ENCODE measurements around the gene CMYA5.

GRCh38 chr5:79720096-79720495 lies 30.5 kb downstream of the CMYA5 start:
- TF ChIP-seq, protein P1, sequence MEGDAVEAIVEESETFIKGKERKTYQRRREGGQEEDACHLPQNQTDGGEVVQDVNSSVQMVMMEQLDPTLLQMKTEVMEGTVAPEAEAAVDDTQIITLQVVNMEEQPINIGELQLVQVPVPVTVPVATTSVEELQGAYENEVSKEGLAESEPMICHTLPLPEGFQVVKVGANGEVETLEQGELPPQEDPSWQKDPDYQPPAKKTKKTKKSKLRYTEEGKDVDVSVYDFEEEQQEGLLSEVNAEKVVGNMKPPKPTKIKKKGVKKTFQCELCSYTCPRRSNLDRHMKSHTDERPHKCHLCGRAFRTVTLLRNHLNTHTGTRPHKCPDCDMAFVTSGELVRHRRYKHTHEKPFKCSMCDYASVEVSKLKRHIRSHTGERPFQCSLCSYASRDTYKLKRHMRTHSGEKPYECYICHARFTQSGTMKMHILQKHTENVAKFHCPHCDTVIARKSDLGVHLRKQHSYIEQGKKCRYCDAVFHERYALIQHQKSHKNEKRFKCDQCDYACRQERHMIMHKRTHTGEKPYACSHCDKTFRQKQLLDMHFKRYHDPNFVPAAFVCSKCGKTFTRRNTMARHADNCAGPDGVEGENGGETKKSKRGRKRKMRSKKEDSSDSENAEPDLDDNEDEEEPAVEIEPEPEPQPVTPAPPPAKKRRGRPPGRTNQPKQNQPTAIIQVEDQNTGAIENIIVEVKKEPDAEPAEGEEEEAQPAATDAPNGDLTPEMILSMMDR (IDR thresholded peaks at IDR 0.05 in 4 of 5, conservative IDR thresholded peaks at IDR 0.05 in 1 of 5): no peak
- no peak for TF ChIP-seq POLR2A (IDR thresholded peaks at IDR 0.05)
